Measurements from ENCODE around the gene RBFOX2.

RBFOX2 gene

GRCh38 chr22:35889071-35889470, 139.6 kb downstream of the RBFOX2 start:
- no peak overlapping the region for H3K27ac ChIP-seq
- TF ChIP-seq CTCF (conservative IDR thresholded peaks at IDR 0.05), result no peak

DNA sequence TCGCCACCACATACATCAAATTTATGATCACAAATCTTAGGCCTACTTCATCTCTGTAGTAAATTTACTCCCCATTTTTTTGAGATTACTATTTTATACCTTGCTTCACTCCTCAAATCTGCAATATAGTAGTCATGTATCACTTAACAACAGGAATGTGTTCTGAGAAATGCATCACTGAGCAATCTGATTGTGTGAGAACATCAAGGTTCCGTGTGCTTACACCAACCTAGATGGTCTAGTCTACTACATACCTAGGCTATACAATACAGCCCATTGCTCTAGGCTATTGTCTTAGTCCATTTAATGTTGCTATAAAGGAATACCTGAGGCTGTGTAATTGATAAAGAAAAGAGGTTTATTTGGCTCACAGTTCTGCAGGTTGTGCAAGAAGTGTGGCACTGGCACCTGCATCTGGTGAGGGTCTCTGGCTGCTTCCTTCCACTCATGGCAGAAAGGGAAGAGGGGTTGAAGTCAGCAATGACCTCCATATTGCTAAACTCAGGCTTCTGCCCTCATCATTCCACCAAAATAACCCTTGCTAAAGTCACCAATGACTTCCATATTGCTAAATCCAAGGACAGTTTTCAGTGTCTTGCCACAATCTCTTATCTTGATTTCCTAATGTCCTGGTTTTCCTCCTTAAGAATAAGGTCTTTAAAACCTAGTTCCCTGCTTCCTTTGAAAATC, 140.3 kb downstream of the RBFOX2 start:
- no peak for TF ChIP-seq CTCF (conservative IDR thresholded peaks at IDR 0.05)
- H3K27ac ChIP-seq, result no peak overlapping the region

- H3K27ac ChIP-seq, result no peak overlapping the region
- no peak for TF ChIP-seq CTCF (conservative IDR thresholded peaks at IDR 0.05)
These were observed 141.2 kb downstream of the RBFOX2 start for GRCh38 chr22:35887296-35887875.

DNA sequence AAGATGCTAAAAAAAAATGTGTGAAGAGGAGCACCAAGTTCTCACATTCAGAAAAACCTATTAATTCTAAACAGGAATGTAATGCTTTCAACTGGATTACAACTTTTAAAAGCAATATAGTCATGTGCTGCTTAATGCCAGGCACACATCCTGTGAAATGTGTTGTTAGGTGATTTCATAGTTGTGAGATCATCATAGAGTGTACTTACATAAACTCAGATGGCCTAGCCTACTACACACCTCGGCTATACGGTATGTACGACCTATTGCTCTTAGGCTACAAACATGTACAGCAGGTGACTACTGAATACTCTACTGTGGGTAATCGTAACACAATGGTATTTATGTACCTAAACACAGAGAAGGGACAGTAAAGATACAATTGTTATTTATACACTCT, 142.3 kb downstream of the RBFOX2 start:
- no peak overlapping the region for H3K27ac ChIP-seq
- TF ChIP-seq CTCF (conservative IDR thresholded peaks at IDR 0.05), result no peak

- H3K27ac ChIP-seq, result peak overlapping the region; percentile 72; the same call in 1 of the 2 replicates
- TF ChIP-seq CTCF (conservative IDR thresholded peaks at IDR 0.05), result no peak
These were observed 144.1 kb downstream of the RBFOX2 start for GRCh38 chr22:35884529-35884928.

GRCh38 chr22:35883031-35883620, 145.5 kb downstream of the RBFOX2 start:
- no peak for TF ChIP-seq CTCF (conservative IDR thresholded peaks at IDR 0.05)
- peak overlapping the region; percentile 72 for H3K27ac ChIP-seq

DNA sequence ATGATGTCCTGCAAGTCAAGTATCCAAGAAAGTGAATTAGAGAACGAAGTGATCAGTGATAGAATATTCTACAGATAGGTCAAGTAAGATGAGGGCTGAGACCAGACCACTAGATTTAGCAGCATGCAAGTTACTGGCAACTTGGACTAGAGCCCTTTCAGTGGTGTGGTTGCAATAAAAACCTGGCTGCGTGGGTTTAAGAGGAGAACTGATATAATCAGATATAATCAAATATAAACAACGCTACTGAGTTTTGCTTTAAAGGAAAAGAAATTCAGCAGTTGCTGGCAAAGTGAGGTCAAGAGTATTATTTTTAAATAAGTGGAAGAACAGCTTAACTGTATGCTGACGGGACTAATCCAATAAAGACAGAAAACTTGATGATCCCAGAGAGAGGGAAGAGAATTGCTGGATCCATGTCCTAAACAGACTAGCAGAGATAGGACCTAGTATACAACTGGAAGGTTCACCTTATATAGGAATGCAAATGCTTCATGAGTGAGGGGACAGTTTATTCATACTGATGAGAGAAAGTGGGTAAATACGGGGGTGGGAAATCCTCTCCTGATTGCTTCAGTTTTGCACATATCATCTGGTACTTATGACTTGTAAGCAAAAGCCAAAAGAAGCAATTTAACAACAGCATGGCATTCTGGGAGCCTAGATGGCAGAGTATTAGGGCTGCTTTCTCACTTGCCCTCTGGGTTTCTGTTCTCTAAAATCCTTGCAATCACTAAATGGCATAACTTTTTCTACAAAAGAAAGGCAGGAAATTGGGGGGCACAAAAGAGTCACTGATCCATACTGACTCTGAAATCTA, 146.2 kb downstream of the RBFOX2 start:
- no peak for TF ChIP-seq CTCF (conservative IDR thresholded peaks at IDR 0.05)
- H3K27ac ChIP-seq, result peak overlapping the region; percentile 72
